ENCODE data around the gene CUEDC2. TPM values are rescaled to one million over a fixed set of nuclear protein-coding genes. Genes with fewer than 3 reads are reported as not detected.

CUEDC2 gene
- total RNA-seq, 2 experiments from 2014 or later, result 60.8 to 72.7 TPM

DNA sequence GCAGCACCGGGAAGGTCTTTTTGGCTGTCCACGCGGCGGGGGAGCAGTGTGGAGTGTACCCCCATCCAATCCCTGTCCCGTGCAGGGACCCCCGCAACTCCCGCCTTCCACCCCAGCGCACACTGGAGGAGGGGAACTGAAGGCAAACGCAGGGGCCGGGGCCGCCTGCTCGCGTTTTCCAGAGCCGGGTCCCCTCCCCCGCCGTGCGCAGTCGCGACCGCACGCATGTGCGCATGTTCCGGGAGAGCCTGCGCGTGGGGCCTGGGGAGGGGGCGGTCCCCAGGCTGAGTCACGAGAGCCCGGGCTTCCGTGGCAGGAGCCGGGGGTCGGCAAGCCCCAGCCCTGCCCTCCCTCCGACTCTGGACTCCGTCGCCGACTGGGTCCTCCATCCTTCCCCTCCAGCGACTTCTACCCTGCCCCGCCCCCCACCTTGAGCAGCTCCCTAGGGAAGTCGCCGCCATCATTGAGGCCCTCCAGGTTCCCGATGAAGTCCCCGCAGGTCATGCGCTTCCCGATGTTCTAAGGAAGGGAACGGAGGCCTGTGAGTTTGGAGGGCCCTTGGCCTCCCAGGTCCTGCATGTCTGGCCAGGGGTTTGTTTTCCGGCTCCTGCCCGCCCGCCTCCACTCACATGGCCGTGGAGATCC lies 21.8 kb downstream of the CUEDC2 start:
- peaks cover 35% of the 10 kb centered on the region for H3K4me1 Mint-ChIP-seq
- ChIA-PET CTCF (interaction anchor here (1.4 to 3.1 kb wide), 8 partner anchors 11 to 241 kb away, joined by 4 to 31 read pairs (median 6); partner anchors contain the start of gene FBXL15), POLR2A (interaction anchor here (1.7 to 2.0 kb wide), 2 partner anchors 10 to 17 kb away, joined by 9 to 11 read pairs; partner anchors contain the start of gene FBXL15)
- intact Hi-C loops (cut with DNase I, micrococcal nuclease), result no loop called here
- peak overlapping the region; percentile 71 for H3K4me3 Mint-ChIP-seq
- H3K27ac Mint-ChIP-seq, result peak overlapping the region; percentile 73
- peaks cover 14% of the 10 kb centered on the region for H3K27me3 Mint-ChIP-seq
- no peaks in the 10 kb centered on the region for H3K36me3 Mint-ChIP-seq (ENCODE audit: low read depth)
- ATAC-seq (peak; percentile 34), DNase-seq (peak; percentile 86)
- no peaks in the 10 kb centered on the region for H3K9me3 Mint-ChIP-seq (ENCODE audit: low read depth)

GRCh38 chr10:102409604-102410428 lies 22.6 kb downstream of the CUEDC2 start:
- Mint-ChIP-seq H3K9me3 (ENCODE audit: low read depth) (no peaks in the 10 kb centered on the region), H3K27ac (peak overlapping the region; percentile 73), H3K4me1 (peaks cover 35% of the 10 kb centered on the region), H3K36me3 (ENCODE audit: low read depth) (no peaks in the 10 kb centered on the region), H3K27me3 (peaks cover 14% of the 10 kb centered on the region), H3K4me3 (peak overlapping the region; percentile 71)
- no peak for ATAC-seq
- intact Hi-C loops (cut with DNase I, micrococcal nuclease), result loop anchor here (1.0 to 2.0 kb wide), 7 partner anchors 10 to 92 kb away; partner anchors contain the start of genes ACTR1A (in 1 of the 2), FBXL15 (in 1 of the 2) and NFKB2 (in 1 of the 2)
- CTCF ChIA-PET, result interaction anchor here (0.9 to 3.1 kb wide), 9 partner anchors 11 to 240 kb away, joined by 4 to 31 read pairs (median 5); partner anchors contain the start of gene FBXL15
- peak; percentile 35 for DNase-seq
- POLR2A ChIA-PET, result interaction anchor here (0.5 to 2.0 kb wide), 5 partner anchors 11 to 992 kb away, joined by 3 to 11 read pairs (median 4); partner anchors contain the start of genes FBXL15 and NFKB2

- H3K27me3 Mint-ChIP-seq, result peaks cover 14% of the 10 kb centered on the region
- H3K36me3 Mint-ChIP-seq (ENCODE audit: low read depth), result no peaks in the 10 kb centered on the region
- POLR2A ChIA-PET, result interaction anchor here (0.5 to 2.0 kb wide), 5 partner anchors 12 to 991 kb away, joined by 3 to 11 read pairs (median 4); partner anchors contain the start of genes FBXL15 and NFKB2
- DNase-seq (peak; percentile 91), ATAC-seq (peak; percentile 69)
- peak overlapping the region; percentile 73 for H3K27ac Mint-ChIP-seq
- intact Hi-C loops (cut with DNase I, micrococcal nuclease), result loop anchor here (1.0 to 2.0 kb wide), 7 partner anchors 10 to 93 kb away; partner anchors contain the start of genes ACTR1A (in 1 of the 2), FBXL15 (in 1 of the 2) and NFKB2 (in 1 of the 2)
- H3K9me3 Mint-ChIP-seq (ENCODE audit: low read depth), result no peaks in the 10 kb centered on the region
- CTCF ChIA-PET, result interaction anchor here (0.9 to 3.1 kb wide), 7 partner anchors 11 to 239 kb away, joined by 4 to 31 read pairs (median 7); partner anchors contain the start of gene FBXL15
- H3K4me3 Mint-ChIP-seq, result peak overlapping the region; percentile 71
- H3K4me1 Mint-ChIP-seq, result peaks cover 35% of the 10 kb centered on the region
Measured at GRCh38 chr10:102408728-102409603, 23.4 kb downstream of the CUEDC2 start.

DNA sequence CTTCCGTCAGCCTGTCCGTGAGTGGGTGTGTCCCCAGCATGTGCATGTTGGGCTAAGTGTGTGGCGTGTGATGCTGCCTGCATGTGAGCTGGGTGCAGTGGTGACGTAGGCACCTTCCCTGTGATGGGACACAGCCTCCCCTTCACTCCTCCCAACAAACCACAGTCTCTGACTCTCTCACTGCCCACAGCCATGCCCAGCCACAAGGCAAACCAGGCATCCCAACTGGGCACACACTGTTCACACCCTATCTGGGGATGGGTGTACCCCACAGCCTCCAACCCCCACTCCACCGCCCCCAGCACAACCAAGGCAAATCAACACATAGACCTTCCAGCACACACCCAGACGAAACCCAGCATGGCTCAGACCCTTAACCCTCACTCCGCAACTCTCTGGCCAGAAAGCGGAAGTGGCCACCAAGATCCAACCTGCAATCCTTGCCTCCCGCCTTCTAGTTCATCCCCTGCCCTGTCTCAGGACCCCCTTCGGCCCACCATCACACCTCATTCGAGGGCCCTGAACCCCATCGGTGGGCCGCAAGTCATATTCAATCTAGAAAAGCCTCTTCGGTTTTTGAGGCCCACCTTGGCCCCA lies 24.1 kb downstream of the CUEDC2 start:
- ATAC-seq (no peak), DNase-seq (peak; percentile 51)
- peak overlapping the region; percentile 4 for H3K27ac Mint-ChIP-seq
- peaks cover 4% of the 10 kb centered on the region for H3K36me3 Mint-ChIP-seq (ENCODE audit: low read depth)
- intact Hi-C loops (cut with DNase I, micrococcal nuclease), result loop anchor here in 1 of 2 experiments (2.0 kb wide), 1 partner anchor 13 kb away; the partner anchor contains the start of gene NFKB2
- peaks cover 33% of the 10 kb centered on the region for H3K4me1 Mint-ChIP-seq
- POLR2A ChIA-PET, result interaction anchor here (1.2 to 1.7 kb wide), 2 partner anchors 11 to 13 kb away, joined by 3 to 6 read pairs; partner anchors contain the start of gene NFKB2
- H3K9me3 Mint-ChIP-seq (ENCODE audit: low read depth), result no peaks in the 10 kb centered on the region
- CTCF ChIA-PET, result interaction anchor here (3.1 kb wide), 1 partner anchor 10 kb away, joined by 16 read pairs; no protein-coding TSS in a partner anchor
- peak overlapping the region; percentile 69 for H3K4me3 Mint-ChIP-seq
- H3K27me3 Mint-ChIP-seq, result peaks cover 14% of the 10 kb centered on the region

DNA sequence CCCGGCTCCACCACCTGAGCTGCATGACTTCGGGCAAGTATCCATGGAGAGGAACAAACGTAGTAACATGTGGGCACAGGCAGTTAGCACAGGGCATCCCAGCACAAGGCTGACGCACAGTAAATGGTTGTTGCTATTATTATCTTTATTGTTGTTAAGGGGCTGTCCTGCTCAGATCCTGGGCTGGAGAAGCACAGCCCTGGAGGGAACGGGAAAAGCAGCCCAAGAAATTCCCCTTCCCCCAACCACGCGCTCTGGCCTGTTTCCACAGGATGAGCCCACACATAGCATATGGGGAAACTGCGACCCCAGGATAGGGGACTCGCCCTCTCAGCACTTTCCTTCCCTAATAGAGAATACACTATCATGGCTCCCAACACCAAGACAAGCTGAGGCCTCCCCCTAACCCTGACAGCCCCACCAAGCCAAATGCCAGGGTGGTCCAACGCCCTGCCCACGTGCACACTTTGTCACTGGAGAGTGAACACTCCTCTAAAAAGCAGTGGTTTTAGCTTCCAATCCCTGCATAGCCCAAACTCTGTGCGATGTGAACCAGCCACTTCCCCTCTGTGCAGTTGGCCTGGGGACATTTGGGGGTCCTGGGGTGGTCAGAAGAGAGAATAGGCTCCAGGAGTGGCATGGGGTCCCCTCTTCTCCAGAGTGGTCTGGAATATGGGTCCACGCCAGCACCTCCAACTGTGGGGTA lies 24.8 kb downstream of the CUEDC2 start:
- DNase-seq (no peak), ATAC-seq (no peak)
- Mint-ChIP-seq H3K9me3 (ENCODE audit: low read depth) (no peaks in the 10 kb centered on the region), H3K4me3 (peak overlapping the region; percentile 69), H3K27ac (no peak overlapping the region), H3K4me1 (peaks cover 27% of the 10 kb centered on the region), H3K36me3 (ENCODE audit: low read depth) (peaks cover 4% of the 10 kb centered on the region), H3K27me3 (peaks cover 14% of the 10 kb centered on the region)
- intact Hi-C loops (cut with DNase I, micrococcal nuclease), result loop anchor here in 1 of 2 experiments (2.0 kb wide), 1 partner anchor 13 kb away; the partner anchor contains the start of gene NFKB2
- CTCF ChIA-PET, result interaction anchor here (1.1 to 3.1 kb wide), 3 partner anchors 10 to 45 kb away, joined by 3 to 16 read pairs (median 6); partner anchors contain the start of gene FBXL15
- POLR2A ChIA-PET, result interaction anchor here (0.6 to 1.7 kb wide), 3 partner anchors 10 to 40 kb away, joined by 3 to 6 read pairs (median 3); partner anchors contain the start of gene NFKB2

GRCh38 chr10:102406815-102407214 lies 25.6 kb downstream of the CUEDC2 start:
- Mint-ChIP-seq H3K36me3 (ENCODE audit: low read depth) (peaks cover 4% of the 10 kb centered on the region), H3K27ac (no peak overlapping the region), H3K4me3 (no peak overlapping the region), H3K27me3 (peaks cover 14% of the 10 kb centered on the region), H3K9me3 (ENCODE audit: low read depth) (no peaks in the 10 kb centered on the region), H3K4me1 (peaks cover 27% of the 10 kb centered on the region)
- POLR2A ChIA-PET, result interaction anchor here (1.1 to 1.7 kb wide), 2 partner anchors 10 to 14 kb away, joined by 3 to 6 read pairs; partner anchors contain the start of gene FBXL15
- CTCF ChIA-PET, result interaction anchor here (0.9 to 3.1 kb wide), 5 partner anchors 9 to 237 kb away, joined by 3 to 16 read pairs (median 3); partner anchors contain the start of gene FBXL15
- intact Hi-C loops (cut with DNase I, micrococcal nuclease), result no loop called here
- DNase-seq (no peak), ATAC-seq (no peak)

- no peak for ATAC-seq
Measured at GRCh38 chr10:102405632-102406031, 26.7 kb downstream of the CUEDC2 start.

GRCh38 chr10:102405108-102405571 lies 27.2 kb downstream of the CUEDC2 start:
- Mint-ChIP-seq H3K4me3 (peak overlapping the region; percentile 28), H3K27ac (no peak overlapping the region), H3K4me1 (peaks cover 23% of the 10 kb centered on the region), H3K9me3 (ENCODE audit: low read depth) (no peaks in the 10 kb centered on the region), H3K36me3 (ENCODE audit: low read depth) (peaks cover 17% of the 10 kb centered on the region), H3K27me3 (peaks cover 9% of the 10 kb centered on the region)
- DNase-seq (peak; percentile 31), ATAC-seq (no peak)
- intact Hi-C loops (cut with DNase I, micrococcal nuclease), result no loop called here
- ChIA-PET POLR2A (interaction anchor here (0.6 to 0.7 kb wide), 2 partner anchors 12 to 31 kb away, joined by 3 to 4 read pairs; no protein-coding TSS in a partner anchor), CTCF (interaction anchor here (0.6 to 4.6 kb wide), 3 partner anchors 11 to 175 kb away, joined by 3 to 18 read pairs (median 8); partner anchors contain the start of gene NFKB2)

More at GRCh38 chr10:102405632-102406031, 26.7 kb downstream of the CUEDC2 start:
- Mint-ChIP-seq H3K4me3 (peak overlapping the region; percentile 28), H3K27me3 (peaks cover 9% of the 10 kb centered on the region), H3K27ac (peak overlapping the region; percentile 24), H3K4me1 (peaks cover 19% of the 10 kb centered on the region), H3K36me3 (ENCODE audit: low read depth) (peaks cover 12% of the 10 kb centered on the region), H3K9me3 (ENCODE audit: low read depth) (no peaks in the 10 kb centered on the region)
- intact Hi-C loops (cut with DNase I, micrococcal nuclease), result no loop called here
- POLR2A ChIA-PET, result interaction anchor here (0.6 to 0.7 kb wide), 2 partner anchors 12 to 31 kb away, joined by 3 to 4 read pairs; no protein-coding TSS in a partner anchor
- peak; percentile 42 for DNase-seq
- CTCF ChIA-PET, result interaction anchor here (0.6 to 4.6 kb wide), 5 partner anchors 8 to 176 kb away, joined by 3 to 18 read pairs (median 8); partner anchors contain the start of gene NFKB2
